GM08714 (cell line): ENCODE measurements around the gene ADARB1.
"Not testable (repeated sequence)": the region's sequence is repeated elsewhere in the genome, so short reads cannot be mapped to it uniquely, and the experiment has no call there.

ENCODE experiments used
- H3K4me3 ChIP-seq: fragments of 200-500 bp; sonication (Bioruptor generic); 2 replicates; pipeline ENCODE4 v1.5.1; 2014; ENCODE audit warnings: mild to moderate bottlenecking, low read length, inconsistent platforms
- ZNF274 ChIP-seq: IDR thresholded peaks from 2 replicates; pipeline ENCODE4 v1.6.1; 2012; ENCODE audit warnings: mild to moderate bottlenecking, low read depth, low read length

The ADARB1 gene

GRCh38 chr21:45128613-45129188 lies 54.3 kb downstream of the ADARB1 start:
- no peak overlapping the region for H3K4me3 ChIP-seq
- TF ChIP-seq ZNF274: no peak

GRCh38 chr21:45129189-45129923 lies 55.0 kb downstream of the ADARB1 start:
- H3K4me3 ChIP-seq: no peak overlapping the region
- no peak for TF ChIP-seq ZNF274

GRCh38 chr21:45130324-45130774 lies 56.0 kb downstream of the ADARB1 start:
- no peak for TF ChIP-seq ZNF274
- H3K4me3 ChIP-seq: no peak overlapping the region

- no peak for TF ChIP-seq ZNF274
- no peak overlapping the region for H3K4me3 ChIP-seq
Observed at GRCh38 chr21:45131537-45131999, 57.2 kb downstream of the ADARB1 start.

GRCh38 chr21:45132841-45133573 lies 58.6 kb downstream of the ADARB1 start:
- TF ChIP-seq ZNF274: no peak
- no peak overlapping the region for H3K4me3 ChIP-seq

DNA sequence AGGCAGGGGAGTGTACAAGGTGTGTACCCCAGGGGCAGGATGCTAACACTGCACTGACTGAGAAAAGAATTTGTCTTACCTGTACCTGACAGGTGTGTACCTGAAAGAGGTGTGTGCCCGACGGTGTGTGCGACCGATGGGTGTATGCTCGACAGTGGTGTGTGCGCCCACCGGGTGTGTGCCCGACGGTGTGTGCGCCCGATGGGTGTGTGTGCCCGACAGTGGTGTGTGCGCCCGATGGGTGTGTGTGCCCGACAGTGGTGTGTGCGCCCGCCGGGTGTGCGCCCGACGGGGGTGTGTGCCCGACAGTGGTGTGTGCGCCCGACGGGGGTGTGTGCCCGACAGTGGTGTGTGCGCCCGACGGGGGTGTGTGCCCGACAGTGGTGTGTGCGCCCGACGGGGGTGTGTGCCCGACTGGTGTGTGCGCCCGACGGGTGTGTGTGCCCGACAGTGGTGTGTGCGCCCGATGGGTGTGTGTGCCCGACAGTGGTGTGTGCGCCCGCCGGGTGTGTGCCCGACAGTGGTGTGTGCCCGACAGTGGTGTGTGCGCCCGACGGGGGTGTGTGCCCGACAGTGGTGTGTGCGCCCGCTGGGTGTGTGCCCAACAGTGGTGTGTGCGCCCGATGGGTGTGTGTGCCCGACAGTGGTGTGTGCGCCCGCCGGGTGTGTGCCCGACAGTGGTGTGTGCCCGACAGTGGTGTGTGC lies 59.3 kb downstream of the ADARB1 start:
- H3K4me3 ChIP-seq: not testable (repeated sequence)

DNA sequence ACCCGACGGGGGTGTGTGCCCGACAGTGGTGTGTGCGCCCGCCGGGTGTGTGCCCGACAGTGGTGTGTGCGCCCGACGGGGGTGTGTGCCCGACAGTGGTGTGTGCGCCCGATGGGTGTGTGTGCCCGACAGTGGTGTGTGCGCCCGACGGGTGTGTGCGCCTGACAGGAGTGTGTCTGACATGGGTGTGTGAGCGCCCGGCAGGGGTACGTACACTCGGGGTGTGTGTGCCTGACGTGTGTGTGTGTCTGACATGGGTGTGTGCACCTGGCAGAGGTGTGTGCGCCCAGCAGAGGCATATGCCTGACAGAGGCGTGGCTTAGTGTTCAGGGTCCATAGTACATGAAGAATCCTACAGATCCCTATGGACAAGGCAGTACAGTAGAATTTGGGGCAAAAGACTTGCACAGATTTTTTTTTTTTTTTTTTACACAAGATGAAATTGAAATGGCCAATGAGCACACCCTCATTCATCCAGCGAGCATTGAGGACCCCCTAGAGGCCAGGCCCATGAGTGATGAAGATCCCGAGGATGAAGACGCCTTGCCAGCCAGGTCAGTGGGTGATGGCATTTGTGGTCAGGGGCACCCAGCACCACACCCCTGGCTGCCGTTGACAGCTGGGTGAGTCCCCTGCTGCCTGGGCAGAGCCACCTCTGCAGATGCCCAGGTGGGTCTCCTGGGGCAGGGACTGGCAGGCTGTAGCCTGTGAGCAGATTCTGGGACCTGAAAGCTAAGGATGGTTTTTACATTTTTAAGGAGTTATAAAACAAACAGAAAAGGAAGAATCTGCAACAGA lies 60.1 kb downstream of the ADARB1 start:
- TF ChIP-seq ZNF274: no peak
- H3K4me3 ChIP-seq: no peak overlapping the region

DNA sequence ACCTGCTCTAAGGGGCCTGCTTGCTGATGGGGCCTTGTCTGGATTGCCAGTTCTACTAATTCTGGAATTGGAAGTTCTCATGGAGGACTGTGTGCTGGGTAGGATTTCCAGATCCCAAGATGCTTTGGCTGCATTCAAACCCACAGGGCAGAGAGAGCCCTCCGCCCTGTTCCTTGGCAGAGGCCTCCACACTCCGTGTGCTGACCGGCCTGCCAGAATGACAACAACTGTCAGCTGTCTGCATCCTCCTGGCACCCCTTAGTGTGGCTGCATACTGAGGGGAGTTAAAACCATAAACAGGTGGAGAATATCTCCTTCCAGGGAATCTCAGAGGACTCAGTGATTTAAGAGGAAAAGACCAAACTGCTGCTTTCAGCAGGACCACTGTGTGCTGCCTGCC lies 60.7 kb downstream of the ADARB1 start:
- no peak overlapping the region for H3K4me3 ChIP-seq
- no peak for TF ChIP-seq ZNF274

GRCh38 chr21:45135868-45136267 lies 61.5 kb downstream of the ADARB1 start:
- no peak for TF ChIP-seq ZNF274
- H3K4me3 ChIP-seq: no peak overlapping the region

- TF ChIP-seq ZNF274: no peak
- H3K4me3 ChIP-seq: no peak overlapping the region
Observed at GRCh38 chr21:45136500-45136899, 62.1 kb downstream of the ADARB1 start.

DNA sequence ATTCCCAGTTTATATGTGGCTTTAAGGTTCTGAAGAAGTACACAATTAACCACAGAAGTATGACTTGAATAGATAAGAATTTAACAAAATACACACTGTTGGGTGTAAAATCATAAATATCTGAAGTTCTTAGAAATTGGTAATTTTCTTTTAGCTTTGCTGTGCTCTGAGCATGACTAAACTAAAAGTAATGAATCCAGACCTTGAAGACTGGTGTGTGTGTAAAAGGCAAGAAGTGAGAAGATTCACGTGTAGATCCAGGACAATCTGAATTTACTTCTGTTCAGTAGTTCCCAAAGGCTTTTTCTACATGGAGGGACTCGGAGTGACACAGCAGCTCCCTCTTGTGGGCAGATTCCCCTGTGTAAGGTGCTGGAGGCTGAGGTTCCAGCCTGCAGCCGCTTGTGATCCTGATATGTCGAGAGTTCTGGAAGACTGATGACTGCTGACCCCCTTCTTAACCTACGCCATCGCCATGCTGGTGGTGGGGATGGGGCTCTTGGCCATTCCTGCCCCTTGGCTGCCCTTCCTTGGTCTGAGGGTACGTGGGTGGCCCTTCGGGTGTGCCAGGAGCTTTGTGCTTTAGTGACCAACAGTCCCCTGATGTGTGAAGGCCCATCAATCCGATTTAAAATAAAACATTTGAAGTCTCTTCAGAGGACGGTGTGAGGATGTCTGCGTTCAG lies 62.7 kb downstream of the ADARB1 start:
- H3K4me3 ChIP-seq: no peak overlapping the region
- no peak for TF ChIP-seq ZNF274

DNA sequence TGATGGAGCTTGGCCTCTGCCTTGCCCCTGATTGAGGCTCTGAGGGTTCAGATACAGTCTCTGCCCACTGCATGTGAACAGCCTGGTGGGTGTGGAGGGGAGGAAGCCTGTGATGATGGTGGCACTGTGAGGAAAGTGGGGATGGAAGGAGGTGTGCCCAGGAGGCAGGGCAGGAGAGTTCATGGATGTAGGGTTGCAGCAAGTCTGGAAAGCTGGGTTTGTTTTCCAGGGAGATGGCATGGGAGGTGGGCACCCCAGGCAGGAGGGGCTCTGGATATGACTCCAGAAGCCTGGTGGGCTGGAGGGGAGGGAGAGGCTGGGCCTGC lies 63.2 kb downstream of the ADARB1 start:
- no peak overlapping the region for H3K4me3 ChIP-seq
- no peak for TF ChIP-seq ZNF274

- TF ChIP-seq ZNF274: no peak
- no peak overlapping the region for H3K4me3 ChIP-seq
Observed at GRCh38 chr21:45138199-45139002, 64.0 kb downstream of the ADARB1 start.

DNA sequence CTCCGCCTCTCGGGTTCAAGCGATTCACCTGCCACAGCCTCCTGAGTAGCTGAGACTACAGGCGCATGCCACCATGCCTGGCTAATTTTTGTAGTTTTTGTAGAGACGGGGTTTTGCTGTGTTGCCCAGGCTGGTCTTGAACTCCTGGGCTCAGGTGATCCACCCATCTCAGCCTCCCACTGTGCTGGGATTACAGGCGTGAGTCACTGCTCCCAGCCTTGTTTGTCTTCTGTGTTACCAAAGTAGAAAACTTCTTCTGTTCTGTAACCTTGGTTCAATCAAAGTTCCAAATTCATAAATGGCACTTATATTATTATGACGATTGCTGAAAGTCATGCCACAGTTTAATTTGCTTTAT lies 64.6 kb downstream of the ADARB1 start:
- not testable (repeated sequence) for H3K4me3 ChIP-seq
